Hepatocyte (in vitro differentiated cells): ENCODE measurements around the gene RASSF9.

Source experiments
- EZH2 ChIP-seq: fragments of 200-600 bp; sonication (generic); IDR thresholded peaks from 2 replicates; pipeline ENCODE4 v1.6.1; 2016; ENCODE audit warnings: antibody characterized with exemption, mild to moderate bottlenecking, borderline replicate concordance
- EZH2phosphoT487 ChIP-seq: fragments of 200-600 bp; sonication (generic); IDR thresholded peaks from one replicate; pipeline ENCODE4 v1.6.1; 2018; ENCODE audit warnings: antibody characterized with exemption, mild to moderate bottlenecking, low read depth, moderate library complexity; ENCODE audit not compliant: unreplicated experiment, severe bottlenecking
- TF ChIP-seq, protein P1 (sequence below): fragments of 200-600 bp; sonication (generic); IDR thresholded peaks from 2 replicates; pipeline ENCODE4 v1.5.1; 2016; ENCODE audit warnings: antibody characterized with exemption, mild to moderate bottlenecking; ENCODE audit not compliant: poor library complexity

- TF ChIP-seq, protein P1, sequence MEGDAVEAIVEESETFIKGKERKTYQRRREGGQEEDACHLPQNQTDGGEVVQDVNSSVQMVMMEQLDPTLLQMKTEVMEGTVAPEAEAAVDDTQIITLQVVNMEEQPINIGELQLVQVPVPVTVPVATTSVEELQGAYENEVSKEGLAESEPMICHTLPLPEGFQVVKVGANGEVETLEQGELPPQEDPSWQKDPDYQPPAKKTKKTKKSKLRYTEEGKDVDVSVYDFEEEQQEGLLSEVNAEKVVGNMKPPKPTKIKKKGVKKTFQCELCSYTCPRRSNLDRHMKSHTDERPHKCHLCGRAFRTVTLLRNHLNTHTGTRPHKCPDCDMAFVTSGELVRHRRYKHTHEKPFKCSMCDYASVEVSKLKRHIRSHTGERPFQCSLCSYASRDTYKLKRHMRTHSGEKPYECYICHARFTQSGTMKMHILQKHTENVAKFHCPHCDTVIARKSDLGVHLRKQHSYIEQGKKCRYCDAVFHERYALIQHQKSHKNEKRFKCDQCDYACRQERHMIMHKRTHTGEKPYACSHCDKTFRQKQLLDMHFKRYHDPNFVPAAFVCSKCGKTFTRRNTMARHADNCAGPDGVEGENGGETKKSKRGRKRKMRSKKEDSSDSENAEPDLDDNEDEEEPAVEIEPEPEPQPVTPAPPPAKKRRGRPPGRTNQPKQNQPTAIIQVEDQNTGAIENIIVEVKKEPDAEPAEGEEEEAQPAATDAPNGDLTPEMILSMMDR, result no peak
- no peak for TF ChIP-seq EZH2
- TF ChIP-seq EZH2phosphoT487, result no peak
Observed at GRCh38 chr12:85874031-85874461, 37.8 kb upstream of the RASSF9 start, which contains the start of gene NTS.
